ENCODE results near the gene TRAIP. TPM values are rescaled to one million over a fixed set of nuclear protein-coding genes. Genes with fewer than 3 reads are reported as not detected.
"Not testable (repeated sequence)": the region's sequence is repeated elsewhere in the genome, so short reads cannot be mapped to it uniquely, and the experiment has no call there.

The TRAIP gene
- total and polyA plus RNA-seq, 5 donors: 0.68 to 1.5 (median 1.2) TPM

DNA sequence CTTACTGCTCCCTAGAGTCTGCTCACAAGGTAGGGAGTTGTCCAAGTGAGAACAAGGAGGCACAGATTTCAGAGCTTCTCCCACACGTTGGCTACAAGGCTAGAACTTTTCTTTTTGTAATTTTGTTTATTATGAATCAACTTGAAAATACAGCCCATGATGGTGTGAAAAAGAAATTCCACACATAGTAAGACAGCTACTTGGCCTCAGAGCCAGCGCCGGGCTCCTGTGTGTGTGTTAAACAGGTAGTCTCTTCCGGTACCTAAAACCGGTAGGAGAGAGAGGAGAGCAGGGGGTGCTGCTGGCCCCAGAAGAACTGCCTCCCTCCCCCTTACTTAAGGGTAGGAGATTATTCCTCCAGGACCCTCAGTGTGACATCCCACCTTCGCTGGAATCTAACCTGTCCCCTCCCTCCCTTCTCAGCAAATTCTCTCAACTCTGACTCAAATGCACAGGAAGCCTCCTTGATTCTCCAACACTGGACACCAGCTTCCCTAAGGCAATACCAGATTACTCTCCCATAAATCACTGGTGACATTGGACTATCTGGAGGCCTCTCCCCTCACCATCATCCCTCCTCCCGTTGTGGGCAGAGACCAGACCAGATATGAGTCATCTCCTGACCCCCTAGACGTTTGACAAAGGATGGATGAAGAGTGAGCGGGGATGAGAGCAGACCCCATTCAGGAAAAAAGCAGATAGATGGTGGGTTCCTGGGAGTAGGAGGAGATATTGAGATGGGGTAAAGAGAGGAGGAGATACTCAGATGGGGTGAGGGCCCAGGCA lies 65.5 kb downstream of the TRAIP start:
- Histone ChIP-seq H3K9me3 (ENCODE audit: control insufficient read depth, low read length) (no peaks in the 10 kb centered on the region), H3K27me3 (ENCODE audit: control insufficient read depth, insufficient read depth) (no peaks in the 10 kb centered on the region), H3K4me3 (ENCODE audit: low read length) (no peak overlapping the region), H3K27ac (ENCODE audit: low read length) (no peak overlapping the region), H3K4me1 (ENCODE audit: control insufficient read depth, insufficient read depth, low read length) (peaks cover 5% of the 10 kb centered on the region)
- whole genome bisulfite sequencing: 65% methylated on average over 9 of the region's 9 CpGs
- DNase-seq (no peak), ATAC-seq (no peak)
- intact Hi-C loops (cut with DNase I): no loop called here

DNA sequence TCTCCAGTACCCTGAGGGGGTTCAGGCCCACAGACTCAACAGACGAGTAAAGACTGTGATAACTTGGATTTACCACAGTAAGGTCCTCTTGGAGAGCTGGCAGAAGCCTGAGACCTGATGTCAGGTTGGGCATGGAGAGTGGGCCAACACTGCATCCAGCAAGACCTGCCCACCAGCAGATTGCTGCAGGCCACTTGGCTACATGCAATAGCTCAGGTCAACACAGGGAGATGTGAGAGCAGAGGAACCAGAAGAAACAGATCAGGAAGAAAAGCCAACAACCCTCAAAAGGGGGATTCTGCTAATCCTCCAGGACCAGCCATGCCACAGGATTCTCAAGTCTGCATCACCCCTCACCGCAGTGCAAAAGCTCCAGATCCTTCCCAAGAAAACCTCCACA lies 68.3 kb downstream of the TRAIP start:
- DNase-seq (no peak), ATAC-seq (no peak)
- Histone ChIP-seq H3K27me3 (ENCODE audit: control insufficient read depth, insufficient read depth) (no peaks in the 10 kb centered on the region), H3K9me3 (ENCODE audit: control insufficient read depth, low read length) (no peaks in the 10 kb centered on the region), H3K4me3 (ENCODE audit: low read length) (no peak overlapping the region), H3K4me1 (ENCODE audit: control insufficient read depth, insufficient read depth, low read length) (peaks cover 5% of the 10 kb centered on the region), H3K27ac (ENCODE audit: low read length) (no peak overlapping the region)
- intact Hi-C loops (cut with DNase I): no loop called here
- WGBS: 98% methylated on average over 2 of the region's 2 CpGs

DNA sequence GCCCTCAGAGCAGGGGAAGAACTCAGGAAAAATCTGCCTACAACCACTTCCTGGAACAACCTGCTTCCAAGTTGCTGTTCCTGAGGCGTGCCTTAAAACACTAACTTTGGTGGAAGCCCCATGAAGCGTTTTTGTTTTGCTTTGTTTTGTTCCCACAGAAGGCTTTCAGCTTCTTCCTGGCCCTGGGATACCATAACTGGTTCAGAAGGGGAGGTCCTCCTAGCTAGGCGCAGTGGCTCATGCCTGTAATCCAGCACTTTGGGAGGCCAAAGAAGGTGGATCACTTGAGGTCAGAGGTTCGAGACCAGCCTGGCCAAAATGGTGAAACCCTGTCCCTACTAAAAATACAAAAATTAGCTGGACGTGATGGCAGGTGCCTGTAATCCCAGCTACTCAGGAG lies 68.8 kb downstream of the TRAIP start:
- Histone ChIP-seq H3K4me3 (ENCODE audit: low read length) (no peak overlapping the region), H3K27ac (ENCODE audit: low read length) (no peak overlapping the region), H3K9me3 (ENCODE audit: control insufficient read depth, low read length) (no peaks in the 10 kb centered on the region), H3K4me1 (ENCODE audit: control insufficient read depth, insufficient read depth, low read length) (peaks cover 5% of the 10 kb centered on the region), H3K27me3 (ENCODE audit: control insufficient read depth, insufficient read depth) (no peaks in the 10 kb centered on the region)
- ATAC-seq: no peak
- intact Hi-C loops (cut with DNase I): no loop called here
- WGBS: 83% methylated on average over 5 of the region's 5 CpGs
- DNase-seq: no peak

DNA sequence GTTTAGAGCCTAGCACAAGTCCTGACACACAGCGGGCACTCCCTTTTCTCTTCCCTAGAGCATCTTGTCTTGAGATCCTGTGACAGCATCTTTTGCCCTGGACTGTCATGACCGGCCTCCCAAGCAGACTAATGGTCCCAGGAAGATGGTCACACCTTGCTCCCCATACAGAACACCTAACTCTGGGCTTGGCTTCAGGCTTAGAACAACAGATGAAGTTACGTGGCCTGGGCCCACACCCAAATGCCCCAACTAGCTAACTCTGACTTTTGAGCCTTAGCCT lies 69.2 kb downstream of the TRAIP start:
- WGBS: 76% methylated on average over 3 of the region's 3 CpGs
- intact Hi-C loops (cut with DNase I): no loop called here
- Histone ChIP-seq H3K9me3 (ENCODE audit: control insufficient read depth, low read length) (no peaks in the 10 kb centered on the region), H3K4me3 (ENCODE audit: low read length) (no peak overlapping the region), H3K27me3 (ENCODE audit: control insufficient read depth, insufficient read depth) (no peaks in the 10 kb centered on the region), H3K4me1 (ENCODE audit: control insufficient read depth, insufficient read depth, low read length) (peaks cover 5% of the 10 kb centered on the region), H3K27ac (ENCODE audit: low read length) (peak overlapping the region; percentile 92)
- no peak for ATAC-seq
- no peak for DNase-seq

DNA sequence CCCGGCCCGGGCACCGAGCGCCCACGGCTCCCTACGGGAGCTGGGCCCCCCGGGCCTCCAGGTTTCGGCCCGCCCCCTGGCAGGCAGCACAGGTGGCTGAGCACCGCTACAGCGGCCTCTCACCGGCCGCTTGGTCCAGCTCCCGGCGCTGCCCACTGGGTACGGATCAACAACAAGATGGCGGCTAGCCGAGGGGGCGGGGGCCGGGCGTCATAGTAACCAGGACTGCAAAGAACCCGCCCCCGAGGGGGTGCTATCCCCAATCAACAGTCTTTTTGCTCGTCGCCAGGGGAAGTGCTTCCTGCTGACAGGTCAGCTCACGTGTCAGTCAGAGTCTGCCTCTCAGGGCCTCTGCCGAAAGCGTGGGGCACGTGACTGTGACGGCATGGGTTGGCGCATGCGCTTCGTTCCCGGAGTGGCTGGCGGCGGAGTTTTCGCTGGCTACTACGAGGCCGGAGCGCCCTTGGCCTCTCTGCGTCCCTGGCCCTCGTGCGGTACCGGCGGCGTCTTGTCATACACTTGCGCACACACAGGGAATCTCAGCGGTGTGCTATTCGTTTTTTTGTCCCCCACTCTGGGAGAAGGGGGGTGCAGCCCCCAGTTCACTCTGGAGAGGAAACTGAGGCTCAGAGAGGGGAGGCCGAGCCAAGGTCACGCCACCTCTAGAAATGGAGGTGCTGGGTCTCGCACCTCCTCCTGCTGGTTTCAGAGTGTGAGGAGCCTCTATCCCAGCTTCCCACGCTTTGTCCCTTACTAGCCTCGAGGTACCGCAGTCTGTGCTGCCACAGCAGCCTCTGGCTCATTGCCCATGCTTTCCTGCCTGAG lies 69.8 kb downstream of the TRAIP start, which contains the start of gene IP6K1:
Gene IP6K1, minus strand, starts transcription at position 186 of the 825 bp plus-strand sequence. CDS start 38,502 bp downstream, outside the sequence.
- H3K27ac ChIP-seq (ENCODE audit: low read length): peak within 1 kb of the TSS; percentile 92
- H3K27me3 ChIP-seq (ENCODE audit: control insufficient read depth, insufficient read depth): no peaks in the 10 kb centered on the region
- no peaks in the 10 kb centered on the region for H3K9me3 ChIP-seq (ENCODE audit: control insufficient read depth, low read length)
- 5% methylated on average over 55 of the region's 55 CpGs for WGBS
- ATAC-seq (peak; percentile 99 to 100), DNase-seq (peak; percentile 100)
- H3K4me1 ChIP-seq (ENCODE audit: control insufficient read depth, insufficient read depth, low read length): peaks cover 5% of the 10 kb centered on the region
- intact Hi-C loops (cut with DNase I): no loop called here
- peak within 1 kb of the TSS; percentile 82 for H3K4me3 ChIP-seq (ENCODE audit: low read length)

DNA sequence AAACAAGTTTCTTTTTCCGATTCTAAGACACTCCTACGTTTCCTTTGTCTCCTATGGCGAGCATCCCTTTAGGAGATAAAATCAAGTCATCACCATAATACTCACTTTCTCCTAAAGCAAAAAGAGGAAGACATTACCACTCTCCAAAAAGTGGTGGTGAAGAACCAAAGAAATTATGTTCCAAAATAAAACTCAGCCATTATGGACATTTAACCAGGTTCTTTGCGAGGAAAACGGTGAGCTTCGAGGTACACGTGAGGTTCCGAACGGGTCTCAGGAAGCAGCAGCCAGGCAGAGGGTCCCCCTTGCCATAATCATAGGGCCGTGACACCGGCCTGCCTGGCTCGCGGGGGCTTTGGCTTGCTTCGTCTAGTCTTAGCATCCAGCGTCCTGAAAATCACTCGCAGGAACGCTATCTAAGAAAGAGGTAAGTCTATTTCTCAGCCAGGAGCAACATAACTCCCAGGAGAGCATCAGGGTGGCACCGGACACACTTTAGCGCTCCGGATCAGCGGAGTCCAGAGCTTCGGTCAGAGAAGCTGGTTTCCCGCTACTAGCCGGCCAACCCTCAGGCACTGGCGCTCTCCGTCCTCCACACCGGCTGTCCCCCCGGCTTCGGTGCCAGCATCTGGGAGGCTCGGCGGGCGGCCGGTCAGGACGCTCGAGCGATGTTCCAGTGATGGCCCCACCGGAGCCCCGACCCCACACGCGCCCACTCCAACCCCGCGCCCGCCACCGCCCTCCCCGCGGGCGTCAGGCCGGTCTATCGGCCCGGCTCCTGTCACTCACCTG lies 70.6 kb downstream of the TRAIP start:
- Histone ChIP-seq H3K27ac (ENCODE audit: low read length) (peak overlapping the region; percentile 69), H3K4me1 (ENCODE audit: control insufficient read depth, insufficient read depth, low read length) (peaks cover 5% of the 10 kb centered on the region), H3K9me3 (ENCODE audit: control insufficient read depth, low read length) (no peaks in the 10 kb centered on the region), H3K27me3 (ENCODE audit: control insufficient read depth, insufficient read depth) (no peaks in the 10 kb centered on the region), H3K4me3 (ENCODE audit: low read length) (peak overlapping the region; percentile 82)
- DNase-seq: peak in 2 of 3 donors; percentile 49 to 74
- intact Hi-C loops (cut with DNase I): no loop called here
- 1% methylated on average over 50 of the region's 50 CpGs for WGBS
- peak; percentile 59 to 65 for ATAC-seq

DNA sequence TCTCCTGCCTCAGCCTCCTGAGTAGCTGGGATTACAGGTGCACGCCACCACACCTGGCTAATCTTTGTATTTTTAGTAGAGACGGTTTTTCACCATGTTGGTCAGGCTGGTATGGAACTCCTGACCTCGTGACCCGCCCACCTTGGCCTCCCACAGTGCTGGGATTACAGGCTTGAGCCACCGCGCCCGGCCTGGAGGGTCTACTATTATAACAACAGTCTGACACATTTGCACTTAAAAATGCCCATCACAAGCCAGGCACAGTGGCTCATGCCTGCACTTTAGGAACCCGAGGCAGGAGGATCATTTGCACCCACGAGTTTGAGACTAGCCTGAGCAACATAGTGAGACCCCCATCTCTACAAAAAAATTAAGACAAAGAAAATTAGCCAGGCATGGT lies 74.1 kb downstream of the TRAIP start:
- H3K27ac ChIP-seq (ENCODE audit: low read length); H3K9me3 ChIP-seq (ENCODE audit: control insufficient read depth, low read length); intact Hi-C loops (cut with DNase I); H3K4me1 ChIP-seq (ENCODE audit: control insufficient read depth, insufficient read depth, low read length); DNase-seq; H3K27me3 ChIP-seq (ENCODE audit: control insufficient read depth, insufficient read depth); ATAC-seq; H3K4me3 ChIP-seq (ENCODE audit: low read length): not testable (repeated sequence)
- WGBS: 93% methylated on average over 9 of the region's 9 CpGs

DNA sequence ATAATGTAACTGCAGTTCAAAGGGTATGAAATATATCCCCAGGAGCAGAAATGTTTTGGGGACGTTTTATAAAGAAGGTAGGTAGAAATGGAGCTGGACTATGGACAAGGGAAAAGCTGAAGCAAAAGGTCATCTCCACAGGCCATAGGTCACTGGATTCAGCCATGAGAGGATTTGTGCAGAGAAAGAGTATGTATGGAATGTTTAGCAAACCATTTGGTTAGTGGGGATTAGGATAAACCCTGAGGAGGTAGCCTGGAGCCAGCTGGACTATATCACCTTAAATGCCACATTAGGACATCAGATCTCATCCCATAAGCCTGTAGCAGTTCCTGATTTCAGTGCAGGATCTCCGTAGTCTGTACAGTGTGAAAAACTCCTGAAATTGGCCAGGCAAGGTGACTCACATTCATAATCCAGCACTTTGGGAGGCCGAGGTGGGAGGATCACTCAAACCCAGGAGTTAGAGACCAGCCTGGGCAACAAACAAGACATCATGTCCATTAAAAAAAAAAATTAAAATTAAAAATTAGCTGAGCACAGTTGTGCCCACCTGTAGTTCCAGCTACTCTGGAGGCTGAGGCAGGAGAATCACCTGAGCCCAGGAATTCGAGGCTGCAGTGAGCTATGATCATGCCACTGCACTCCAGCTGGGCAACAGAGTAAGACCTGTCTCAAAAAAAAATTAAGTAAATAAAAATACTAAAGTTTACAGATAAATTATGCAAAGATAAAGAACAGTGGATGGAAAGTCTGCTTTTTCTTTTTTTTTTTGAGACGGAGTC lies 74.8 kb downstream of the TRAIP start:
- no peak for DNase-seq
- H3K4me1 ChIP-seq (ENCODE audit: control insufficient read depth, insufficient read depth, low read length): peaks cover 4% of the 10 kb centered on the region

DNA sequence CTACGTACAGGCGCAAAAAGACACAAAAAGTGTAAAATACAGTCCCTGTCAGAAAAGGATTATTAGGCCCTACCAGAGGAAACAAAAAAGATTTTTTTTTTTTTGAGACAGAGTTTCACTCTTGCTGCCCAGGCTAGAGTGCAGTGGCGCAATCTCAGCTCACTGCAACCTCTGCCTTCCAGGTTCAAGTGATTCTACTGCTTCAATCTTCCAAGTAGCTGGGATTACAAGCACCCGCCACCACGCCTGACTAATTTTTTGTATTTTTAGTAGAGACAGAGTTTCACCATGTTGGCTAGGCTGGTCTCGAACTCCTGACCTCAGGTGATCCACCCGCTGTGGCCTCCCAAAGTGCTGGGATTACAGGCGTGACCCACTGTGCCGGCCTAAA lies 75.4 kb downstream of the TRAIP start:
- H3K4me3 ChIP-seq (ENCODE audit: low read length); H3K27me3 ChIP-seq (ENCODE audit: control insufficient read depth, insufficient read depth); H3K27ac ChIP-seq (ENCODE audit: low read length); H3K4me1 ChIP-seq (ENCODE audit: control insufficient read depth, insufficient read depth, low read length); H3K9me3 ChIP-seq (ENCODE audit: control insufficient read depth, low read length); DNase-seq; ATAC-seq; intact Hi-C loops (cut with DNase I): not testable (repeated sequence)
- 93% methylated on average over 9 of the region's 9 CpGs for WGBS

More for the DNA sequence above, 74.8 kb downstream of the TRAIP start:
- WGBS: 84% methylated on average over 5 of the region's 5 CpGs
- Histone ChIP-seq H3K27ac (ENCODE audit: low read length) (no peak overlapping the region), H3K4me3 (ENCODE audit: low read length) (no peak overlapping the region), H3K27me3 (ENCODE audit: control insufficient read depth, insufficient read depth) (no peaks in the 10 kb centered on the region), H3K9me3 (ENCODE audit: control insufficient read depth, low read length) (no peaks in the 10 kb centered on the region)
- intact Hi-C loops (cut with DNase I): no loop called here
- no peak for ATAC-seq

DNA sequence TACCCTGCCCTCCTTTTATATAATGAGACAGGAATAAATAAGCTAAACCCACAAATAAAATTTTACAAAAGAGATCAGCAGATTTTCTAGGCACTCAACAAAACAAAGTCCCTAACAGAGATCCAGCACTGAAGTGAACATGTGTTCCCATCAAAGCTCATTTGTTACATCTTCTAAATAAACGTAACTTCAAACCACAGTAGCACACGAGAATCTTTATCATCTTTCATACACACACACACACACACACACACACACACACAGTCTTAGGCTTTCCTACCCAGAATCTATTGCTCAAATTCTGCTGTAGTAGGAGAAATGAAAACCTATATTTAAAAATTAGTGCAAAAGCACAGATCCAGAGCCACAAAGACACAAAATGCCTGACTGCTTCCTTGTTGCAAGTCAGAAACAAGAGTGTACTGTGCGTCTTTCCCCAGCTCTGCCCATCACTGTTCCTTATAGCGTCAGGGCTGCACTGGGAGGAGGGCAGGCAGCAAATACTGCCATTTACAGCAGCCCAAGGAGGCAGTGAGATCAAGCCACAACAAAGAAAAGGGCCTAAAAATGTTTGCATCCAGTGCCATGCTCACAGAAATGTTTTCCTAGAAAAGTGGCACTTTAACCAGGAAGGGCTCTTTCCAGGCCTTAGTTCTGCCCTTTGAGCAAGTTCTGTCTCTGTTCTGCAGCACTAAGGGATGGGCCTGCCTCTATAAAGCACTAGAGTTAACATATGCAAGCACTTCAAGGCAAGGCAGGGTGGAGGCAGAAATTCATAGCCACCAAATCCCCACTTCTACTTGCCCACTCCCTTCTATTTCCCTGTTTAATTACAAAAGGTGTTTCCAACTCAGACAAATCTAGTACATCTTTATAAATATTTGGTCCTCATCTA lies 76.0 kb downstream of the TRAIP start:
- no peak for DNase-seq
- 64% methylated on average over 4 of the region's 4 CpGs for WGBS
- Histone ChIP-seq H3K27ac (ENCODE audit: low read length) (no peak overlapping the region), H3K4me3 (ENCODE audit: low read length) (no peak overlapping the region), H3K9me3 (ENCODE audit: control insufficient read depth, low read length) (no peaks in the 10 kb centered on the region), H3K4me1 (ENCODE audit: control insufficient read depth, insufficient read depth, low read length) (peaks cover 4% of the 10 kb centered on the region), H3K27me3 (ENCODE audit: control insufficient read depth, insufficient read depth) (no peaks in the 10 kb centered on the region)
- intact Hi-C loops (cut with DNase I): no loop called here
- no peak for ATAC-seq

Data from right cardiac atrium (tissue), 5 donors.